Natural killer cell (primary cell): Measurements from ENCODE around the gene IPO4. TPM values are rescaled to one million over a fixed set of nuclear protein-coding genes. Genes with fewer than 3 reads are reported as not detected.

Experiments used
- ATAC-seq, 3 donors: fragments of 150-1000 bp in 2 of 3; fragments of 200-7000 bp in 1 of 3; cut with Tn5 transposase; 1 replicate in 1 of 3; 2 replicates in 2 of 3; pipeline ENCODE4 v1.10.0; 2021; ENCODE audit warnings: mild to moderate bottlenecking in 2 of 3, moderate library complexity in 2 of 3
- DNase-seq, 2 donors: peaks; one replicate each; pipeline versions ENCODE4 v3.0.0 to v3.0.0-alpha.2; 2013 to 2021; ENCODE audit warnings: mixed read lengths in 1 of 2
- H3K27ac ChIP-seq: one replicate; pipeline ENCODE4 v1.5.1; 2013; ENCODE audit warnings: mild to moderate bottlenecking, low read length
- H3K27me3 ChIP-seq: one replicate; pipeline ENCODE4 v1.6.1; 2013; ENCODE audit warnings: low read length; ENCODE audit not compliant: control insufficient read depth, insufficient read depth
- H3K36me3 ChIP-seq: one replicate; pipeline ENCODE4 v1.6.1; 2013; ENCODE audit warnings: low read length; ENCODE audit not compliant: control insufficient read depth, insufficient read depth
- H3K4me1 ChIP-seq: one replicate; pipeline ENCODE4 v1.6.1; 2013; ENCODE audit warnings: low read length; ENCODE audit not compliant: control insufficient read depth, insufficient read depth
- H3K4me3 ChIP-seq: one replicate; pipeline ENCODE4 v1.5.1; 2013; ENCODE audit warnings: low read length
- H3K9me3 ChIP-seq: one replicate; pipeline ENCODE4 v1.6.1; 2013; ENCODE audit warnings: low read length; ENCODE audit not compliant: control insufficient read depth, insufficient read depth
- H3K27ac Mint-ChIP-seq, 2 donors: one replicate each; pipeline ENCODE4 v1.8.0; 2022; ENCODE audit warnings: mild to moderate bottlenecking in 2 of 2, mixed read lengths in 2 of 2, moderate library complexity in 1 of 2
- H3K27me3 Mint-ChIP-seq, 2 donors: one replicate each; pipeline ENCODE4 v1.8.0; 2022; ENCODE audit warnings: low read depth in 2 of 2, mixed read lengths in 2 of 2
- H3K36me3 Mint-ChIP-seq: one replicate; pipeline ENCODE4 v1.8.0; 2022; ENCODE audit warnings: mixed read lengths
- H3K4me1 Mint-ChIP-seq, 2 donors: one replicate each; pipeline ENCODE4 v1.8.0; 2022; ENCODE audit warnings: mixed read lengths in 2 of 2
- H3K4me3 Mint-ChIP-seq: one replicate; pipeline ENCODE4 v1.8.0; 2022; ENCODE audit warnings: mild to moderate bottlenecking, moderate library complexity, mixed read lengths
- H3K9me3 Mint-ChIP-seq, 2 donors: one replicate each; pipeline ENCODE4 v1.8.0; 2022; ENCODE audit warnings: mixed read lengths in 2 of 2
- CTCF ChIP-seq: fragments of 200-600 bp; IDR thresholded peaks from one replicate; pipeline ENCODE4 v1.8.0; 2022; ENCODE audit warnings: antibody characterized with exemption
- WGBS: methylation state at CpG from one replicate; pipeline ENCODE4 v1.1.7; 2013; ENCODE audit warnings: missing lambda C conversion rate; ENCODE audit not compliant: insufficient coverage; 5-methylcytosine and 5-hydroxymethylcytosine counted together
- intact Hi-C: fragments of 100-400 bp; cut with micrococcal nuclease; formaldehyde crosslinking; loops from one replicate; pipeline ENCODE4 v1.14.2; 2022
- total RNA-seq, 4 donors: library from RNA; stranded (reverse); fragments of 120-200 nt in 1 of 4; gene quantifications; one replicate each; pipeline versions ENCODE4 v1.2.3 to v1.2.4, GENCODE V29; 2013 to 2022

IPO4 gene
- total RNA-seq, 3 donors from 2014 or later (not counting 1 experiment from before 2014, with no cell fraction given) = 46.2 to 61.5 (median 51.9) TPM

GRCh38 chr14:24145219-24145618 lies 43.4 kb downstream of the IPO4 start:
- TF ChIP-seq CTCF = no peak
- 100% methylated on average over 1 of the region's 2 CpGs for WGBS

GRCh38 chr14:24144451-24144850 lies 44.2 kb downstream of the IPO4 start:
- peak overlapping the region; percentile 62 for H3K4me3 Mint-ChIP-seq
- H3K9me3 ChIP-seq = no peaks in the 10 kb centered on the region
- H3K4me3 ChIP-seq = no peak overlapping the region
- peaks cover 48% of the 10 kb centered on the region for H3K4me1 ChIP-seq
- ATAC-seq (no peak), DNase-seq (no peak)
- no peak for TF ChIP-seq CTCF
- peaks cover 25% of the 10 kb centered on the region for H3K36me3 ChIP-seq
- H3K9me3 Mint-ChIP-seq = no peaks in the 10 kb centered on the region
- peaks cover 7% of the 10 kb centered on the region for H3K36me3 Mint-ChIP-seq
- peaks cover 53 to 79% of the 10 kb centered on the region in 2 donors for H3K4me1 Mint-ChIP-seq
- peak overlapping the region; percentile 94 for H3K27ac Mint-ChIP-seq
- intact Hi-C loops = no loop called here
- WGBS = 75% methylated on average over 1 of the region's 1 CpG
- H3K27ac ChIP-seq = no peak overlapping the region
- H3K27me3 Mint-ChIP-seq = no peaks in the 10 kb centered on the region
- no peaks in the 10 kb centered on the region for H3K27me3 ChIP-seq

More at GRCh38 chr14:24145219-24145618, 43.4 kb downstream of the IPO4 start:
- Mint-ChIP-seq H3K27ac (peak overlapping the region; percentile 94), H3K4me3 (peak overlapping the region; percentile 97), H3K4me1 (peaks cover 56 to 80% of the 10 kb centered on the region in 2 donors), H3K36me3 (peaks cover 7% of the 10 kb centered on the region), H3K9me3 (no peaks in the 10 kb centered on the region), H3K27me3 (no peaks in the 10 kb centered on the region)
- DNase-seq (no peak), ATAC-seq (no peak)
- peaks cover 43% of the 10 kb centered on the region for H3K4me1 ChIP-seq
- no peak overlapping the region for H3K27ac ChIP-seq
- H3K36me3 ChIP-seq = peaks cover 30% of the 10 kb centered on the region
- H3K27me3 ChIP-seq = no peaks in the 10 kb centered on the region
- intact Hi-C loops = no loop called here
- H3K4me3 ChIP-seq = no peak overlapping the region
- no peaks in the 10 kb centered on the region for H3K9me3 ChIP-seq

- no peaks in the 10 kb centered on the region for H3K9me3 Mint-ChIP-seq
- peak overlapping the region; percentile 51 to 86 for H3K27ac Mint-ChIP-seq
- no peak for ATAC-seq
- H3K27me3 ChIP-seq = no peaks in the 10 kb centered on the region
- TF ChIP-seq CTCF = no peak
- no peak overlapping the region for H3K27ac ChIP-seq
- H3K36me3 ChIP-seq = peaks cover 27% of the 10 kb centered on the region
- no peak for DNase-seq
- peaks cover 48% of the 10 kb centered on the region for H3K4me1 ChIP-seq
- intact Hi-C loops = no loop called here
- H3K4me3 Mint-ChIP-seq = no peak overlapping the region
- no peaks in the 10 kb centered on the region for H3K9me3 ChIP-seq
- no peaks in the 10 kb centered on the region for H3K27me3 Mint-ChIP-seq
- peaks cover 7% of the 10 kb centered on the region for H3K36me3 Mint-ChIP-seq
- H3K4me3 ChIP-seq = no peak overlapping the region
- WGBS = 90% methylated on average over 2 of the region's 2 CpGs
- peaks cover 49 to 75% of the 10 kb centered on the region in 2 donors for H3K4me1 Mint-ChIP-seq
Measured at GRCh38 chr14:24143511-24143910, 45.1 kb downstream of the IPO4 start.
